BE2C (cell line): ENCODE results near the gene AP4E1.
"Not testable (repeated sequence)": the region's sequence is repeated elsewhere in the genome, so short reads cannot be mapped to it uniquely, and the experiment has no call there.

ENCODE experiments used
- DNase-seq: peaks from one replicate; pipeline ENCODE4 v3.0.0-alpha.2; 2020
- H3K27me3 ChIP-seq: fragments of 250-450 bp; sonication (Bioruptor Pico); 2 replicates; pipeline ENCODE4 v1.5.1; 2020; ENCODE audit warnings: mild to moderate bottlenecking
- H3K36me3 ChIP-seq: fragments of 250-450 bp; sonication (Bioruptor Pico); 2 replicates; pipeline ENCODE4 v1.5.1; 2020; ENCODE audit warnings: mild to moderate bottlenecking
- H3K4me1 ChIP-seq: fragments of 250-450 bp; sonication (Bioruptor Pico); 2 replicates; pipeline ENCODE4 v1.5.1; 2020
- H3K4me3 ChIP-seq: 2 replicates; pipeline ENCODE4 v1.5.1; 2011; ENCODE audit warnings: low read depth, low read length
- H3K9me3 ChIP-seq: fragments of 250-450 bp; sonication (Bioruptor Pico); 2 replicates; pipeline ENCODE4 v1.5.1; 2020
- TF ChIP-seq, protein P1 (sequence below): IDR thresholded peaks from 2 replicates; pipeline ENCODE4 v1.5.1; 2012; ENCODE audit warnings: mild to moderate bottlenecking, low read depth, low read length

AP4E1 gene

DNA sequence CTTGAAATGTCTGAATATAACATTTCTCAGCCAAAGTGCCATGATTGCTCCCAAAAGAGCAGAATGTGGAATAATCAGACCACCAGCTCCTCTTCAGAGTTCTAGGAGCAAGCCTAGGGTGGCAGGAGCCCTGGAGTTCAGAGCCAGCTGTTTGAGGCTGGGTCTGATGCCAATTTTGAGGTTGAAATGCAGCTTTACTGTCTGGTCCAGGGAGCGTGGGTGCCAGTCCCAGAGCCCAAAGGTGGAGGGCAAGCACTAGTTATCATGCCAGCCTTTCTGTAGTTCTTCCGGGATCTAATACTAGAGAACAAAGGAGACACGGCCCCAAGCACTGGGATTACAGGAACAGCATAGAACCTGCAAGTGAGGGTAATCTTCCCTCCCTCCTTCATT is 117.0 kb downstream of the AP4E1 start:
- TF ChIP-seq, protein P1, sequence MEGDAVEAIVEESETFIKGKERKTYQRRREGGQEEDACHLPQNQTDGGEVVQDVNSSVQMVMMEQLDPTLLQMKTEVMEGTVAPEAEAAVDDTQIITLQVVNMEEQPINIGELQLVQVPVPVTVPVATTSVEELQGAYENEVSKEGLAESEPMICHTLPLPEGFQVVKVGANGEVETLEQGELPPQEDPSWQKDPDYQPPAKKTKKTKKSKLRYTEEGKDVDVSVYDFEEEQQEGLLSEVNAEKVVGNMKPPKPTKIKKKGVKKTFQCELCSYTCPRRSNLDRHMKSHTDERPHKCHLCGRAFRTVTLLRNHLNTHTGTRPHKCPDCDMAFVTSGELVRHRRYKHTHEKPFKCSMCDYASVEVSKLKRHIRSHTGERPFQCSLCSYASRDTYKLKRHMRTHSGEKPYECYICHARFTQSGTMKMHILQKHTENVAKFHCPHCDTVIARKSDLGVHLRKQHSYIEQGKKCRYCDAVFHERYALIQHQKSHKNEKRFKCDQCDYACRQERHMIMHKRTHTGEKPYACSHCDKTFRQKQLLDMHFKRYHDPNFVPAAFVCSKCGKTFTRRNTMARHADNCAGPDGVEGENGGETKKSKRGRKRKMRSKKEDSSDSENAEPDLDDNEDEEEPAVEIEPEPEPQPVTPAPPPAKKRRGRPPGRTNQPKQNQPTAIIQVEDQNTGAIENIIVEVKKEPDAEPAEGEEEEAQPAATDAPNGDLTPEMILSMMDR, result no peak
- Histone ChIP-seq H3K27me3 (no peaks in the 10 kb centered on the region), H3K4me1 (no peaks in the 10 kb centered on the region), H3K36me3 (no peaks in the 10 kb centered on the region), H3K4me3 (no peak overlapping the region), H3K9me3 (no peaks in the 10 kb centered on the region)
- no peak for DNase-seq

DNA sequence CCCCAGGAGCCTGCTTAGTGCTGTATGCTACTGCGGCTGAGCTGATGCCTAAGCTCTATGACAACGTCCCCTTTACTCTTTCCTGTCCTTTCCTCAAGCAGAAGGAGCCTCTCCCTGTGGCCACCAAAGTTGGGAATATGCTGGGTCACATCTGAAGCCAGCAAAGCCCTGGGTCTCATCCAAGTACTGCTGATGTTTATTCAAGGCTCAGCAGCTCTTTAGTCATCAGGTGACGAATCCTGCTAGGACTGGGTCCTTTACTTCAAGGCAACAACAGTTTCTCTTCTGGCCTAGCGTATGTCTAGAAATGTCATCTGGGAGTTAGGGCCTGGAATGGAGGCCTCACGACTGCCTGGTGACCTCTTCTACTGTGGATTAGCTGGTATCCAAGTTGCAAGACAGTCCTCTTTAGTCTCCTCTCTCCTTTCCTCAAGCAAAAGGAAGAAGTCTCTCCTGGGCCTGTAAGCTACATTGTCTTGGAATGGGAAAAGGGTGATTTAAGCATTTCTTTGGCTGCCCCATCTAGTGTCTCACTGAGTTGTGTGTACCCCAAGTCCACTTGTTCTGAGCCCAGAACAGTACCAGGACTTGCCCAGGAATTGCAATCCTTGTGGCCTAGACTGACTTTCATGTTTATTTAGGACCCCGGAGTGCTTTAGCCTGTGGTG is 122.3 kb downstream of the AP4E1 start:
- no peaks in the 10 kb centered on the region for H3K9me3 ChIP-seq
- H3K36me3 ChIP-seq, result no peaks in the 10 kb centered on the region
- no peaks in the 10 kb centered on the region for H3K4me1 ChIP-seq
- no peak for DNase-seq
- no peak overlapping the region for H3K4me3 ChIP-seq
- TF ChIP-seq, protein P1, result no peak
- no peaks in the 10 kb centered on the region for H3K27me3 ChIP-seq

DNA sequence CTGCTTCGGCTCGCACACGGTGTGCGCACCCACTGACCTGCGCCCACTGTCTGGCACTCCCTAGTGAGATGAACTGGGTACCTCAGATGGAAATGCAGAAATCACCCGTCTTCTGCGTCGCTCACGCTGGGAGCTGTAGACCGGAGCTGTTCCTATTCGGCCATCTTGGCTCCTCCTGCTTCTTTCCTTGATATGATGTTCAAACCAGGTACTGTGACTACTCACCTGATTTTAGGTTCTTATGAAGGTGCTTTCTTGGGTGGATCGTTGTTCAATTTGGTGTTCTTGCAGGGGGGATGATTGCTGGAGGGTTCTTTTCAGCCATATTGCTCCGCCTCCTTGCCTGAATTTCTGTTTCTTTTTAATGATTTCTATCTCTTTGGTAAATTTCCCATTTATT is 129.0 kb downstream of the AP4E1 start:
- not testable (repeated sequence) for DNase-seq, H3K4me3 ChIP-seq, H3K36me3 ChIP-seq, H3K9me3 ChIP-seq, H3K4me1 ChIP-seq, H3K27me3 ChIP-seq

DNA sequence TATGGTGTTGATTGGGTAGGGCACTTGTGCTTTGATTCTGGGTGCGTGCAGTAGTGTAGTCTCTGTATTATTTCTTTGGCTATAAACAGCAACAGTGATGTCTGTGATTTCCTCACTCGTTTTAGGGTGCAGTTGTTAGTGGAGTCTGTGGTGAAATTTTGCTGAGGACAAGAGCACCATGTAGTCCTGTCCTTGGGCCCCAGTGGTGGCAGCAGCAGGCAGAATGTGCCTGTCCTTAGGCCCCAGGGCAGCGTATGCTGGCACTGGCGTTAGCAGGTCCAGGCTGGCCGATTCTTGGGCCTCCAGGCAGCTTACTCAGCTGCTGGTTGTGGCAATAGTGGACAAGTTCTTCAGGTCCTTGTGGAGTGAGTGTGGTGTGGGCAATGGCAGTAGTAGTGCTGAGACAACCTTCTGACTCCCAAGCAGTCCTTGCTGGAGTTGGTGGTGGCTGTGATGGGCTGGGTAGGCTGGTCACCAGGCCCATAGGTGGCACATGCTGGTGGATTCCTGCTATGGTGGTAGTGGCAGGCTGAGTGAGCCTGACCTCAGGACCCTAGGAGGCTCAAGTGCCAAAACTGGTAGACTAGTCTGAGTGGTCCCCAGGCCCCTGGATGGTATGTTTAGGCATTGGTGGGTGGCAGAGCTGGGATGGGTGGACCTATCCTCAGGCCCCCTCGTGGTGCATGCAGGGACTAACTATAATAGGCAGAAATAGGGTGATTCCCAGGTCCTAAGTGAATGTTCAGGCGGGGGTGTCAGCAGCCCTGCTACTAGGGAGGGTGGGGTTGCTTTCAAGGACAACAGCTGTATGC is 129.9 kb downstream of the AP4E1 start:
- no peak for DNase-seq
- no peak overlapping the region for H3K4me3 ChIP-seq
- H3K9me3 ChIP-seq, result no peaks in the 10 kb centered on the region
- no peaks in the 10 kb centered on the region for H3K27me3 ChIP-seq
- TF ChIP-seq, protein P1, result no peak
- H3K36me3 ChIP-seq, result no peaks in the 10 kb centered on the region
- no peaks in the 10 kb centered on the region for H3K4me1 ChIP-seq

DNA sequence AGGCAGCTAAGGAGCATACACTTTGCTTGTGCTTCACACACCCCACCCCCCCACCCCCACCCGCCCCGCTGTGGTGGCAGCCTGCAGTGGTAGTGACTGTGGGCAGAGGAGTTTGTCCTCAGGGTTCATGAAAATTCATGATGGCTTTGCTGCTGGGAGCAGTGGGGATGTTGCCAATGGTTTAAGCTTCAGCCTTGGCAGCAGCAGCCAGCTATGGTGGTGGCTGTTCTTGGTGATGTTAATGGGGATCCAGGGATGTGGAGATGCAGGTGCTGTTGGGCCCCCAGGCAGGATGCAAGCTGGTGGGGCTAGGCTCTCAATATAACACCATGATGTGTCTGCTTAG is 130.5 kb downstream of the AP4E1 start:
- H3K27me3 ChIP-seq, result no peaks in the 10 kb centered on the region
- no peak overlapping the region for H3K4me3 ChIP-seq
- TF ChIP-seq, protein P1, result no peak
- no peaks in the 10 kb centered on the region for H3K4me1 ChIP-seq
- no peak for DNase-seq
- H3K9me3 ChIP-seq, result no peaks in the 10 kb centered on the region
- H3K36me3 ChIP-seq, result no peaks in the 10 kb centered on the region

DNA sequence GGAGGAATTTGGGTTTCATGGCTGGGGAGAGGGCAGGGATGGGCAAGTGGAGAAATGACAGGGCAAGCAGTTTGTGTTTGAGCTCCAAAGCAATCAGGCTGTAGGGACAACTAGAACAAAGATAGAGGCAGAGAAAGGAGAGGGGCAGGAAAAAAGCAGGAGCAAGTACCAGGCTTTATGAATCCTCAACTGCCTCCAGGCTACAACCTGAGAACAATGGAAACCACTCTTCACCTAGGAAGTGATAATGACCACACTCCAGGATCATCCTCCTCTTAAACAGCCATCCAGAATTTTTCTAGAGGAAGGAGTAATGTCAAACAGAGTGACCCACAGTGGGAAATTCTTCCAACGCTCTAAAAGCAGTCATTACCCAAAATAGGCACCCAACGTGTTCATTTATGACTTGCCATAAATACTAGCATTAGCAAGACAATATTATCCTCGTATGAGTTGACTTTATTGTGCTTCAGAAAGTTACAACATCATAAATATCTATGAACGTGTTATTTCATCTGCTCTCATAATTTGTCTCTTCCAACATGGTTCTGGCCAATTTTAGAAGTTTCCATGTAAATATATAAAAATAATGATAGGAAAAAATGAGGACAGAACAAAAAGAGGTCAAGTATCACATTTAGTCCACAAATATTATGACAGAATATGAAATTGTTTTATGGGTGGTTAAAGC is 135.7 kb downstream of the AP4E1 start:
- H3K36me3 ChIP-seq, result no peaks in the 10 kb centered on the region
- H3K4me1 ChIP-seq, result no peaks in the 10 kb centered on the region
- no peak for DNase-seq

More for the DNA sequence above, 135.7 kb downstream of the AP4E1 start:
- no peaks in the 10 kb centered on the region for H3K9me3 ChIP-seq
- no peaks in the 10 kb centered on the region for H3K27me3 ChIP-seq
- H3K4me3 ChIP-seq, result no peak overlapping the region
- TF ChIP-seq, protein P1, result no peak
